Testis (tissue), 2 donors: ENCODE results near the gene VANGL2.

Source experiments
- CTCF ChIP-seq, 3 experiments: fragments of 450-650 bp in 2 of 3; fragments of 200-600 bp in 1 of 3; sonication (generic) in 1 of 3; IDR thresholded peaks; one replicate each; pipeline ENCODE4 v1.5.1; 2016 to 2019; ENCODE audit warnings: antibody characterized with exemption in 3 of 3, mild to moderate bottlenecking in 2 of 3, moderate library complexity in 1 of 3
- POLR2A ChIP-seq: fragments of 450-650 bp; IDR thresholded peaks from one replicate; pipeline ENCODE4 v1.6.1; 2017; ENCODE audit warnings: antibody characterized with exemption, mild to moderate bottlenecking, moderate library complexity

- TF ChIP-seq POLR2A (no peak), CTCF (IDR thresholded peaks at IDR 0.05) (no peak)
These were observed 58.7 kb downstream of the VANGL2 start for GRCh38 chr1:160459056-160459455.
